Nephron (organoid): Measurements from ENCODE around the gene GLIS1.

Source experiments
- H3K27ac Mint-ChIP-seq, 3 experiments: 2 replicates each; pipeline ENCODE4 v1.8.0; 2020; ENCODE audit warnings: mixed read lengths in 3 of 3, mild to moderate bottlenecking in 2 of 3, moderate library complexity in 1 of 3
- H3K27me3 Mint-ChIP-seq: 2 replicates; pipeline ENCODE4 v1.8.0; 2021; ENCODE audit warnings: low read depth, mild to moderate bottlenecking, moderate library complexity, mixed read lengths
- H3K36me3 Mint-ChIP-seq: 2 replicates; pipeline ENCODE4 v1.8.0; 2020; ENCODE audit warnings: low read depth, mixed read lengths
- H3K4me1 Mint-ChIP-seq: 2 replicates; pipeline ENCODE4 v1.8.0; 2020; ENCODE audit warnings: mixed read lengths
- H3K4me3 Mint-ChIP-seq, 3 experiments: 2 replicates each; pipeline ENCODE4 v1.8.0; 2020; ENCODE audit warnings: mild to moderate bottlenecking in 3 of 3, mixed read lengths in 3 of 3, moderate library complexity in 2 of 3
- H3K9me3 Mint-ChIP-seq: 2 replicates; pipeline ENCODE4 v1.8.0; 2020; ENCODE audit warnings: mixed read lengths
- TF ChIP-seq, protein P1 (sequence below), 3 experiments: fragments of 200-600 bp; sonication (generic); IDR thresholded peaks; one replicate each; pipeline ENCODE4 v1.5.0; 2021; ENCODE audit warnings: antibody characterized with exemption in 3 of 3; ENCODE audit not compliant: unreplicated experiment in 3 of 3

Gene GLIS1

GRCh38 chr1:53583868-53584776, 154.8 kb downstream of the GLIS1 start:
- TF ChIP-seq, protein P1, sequence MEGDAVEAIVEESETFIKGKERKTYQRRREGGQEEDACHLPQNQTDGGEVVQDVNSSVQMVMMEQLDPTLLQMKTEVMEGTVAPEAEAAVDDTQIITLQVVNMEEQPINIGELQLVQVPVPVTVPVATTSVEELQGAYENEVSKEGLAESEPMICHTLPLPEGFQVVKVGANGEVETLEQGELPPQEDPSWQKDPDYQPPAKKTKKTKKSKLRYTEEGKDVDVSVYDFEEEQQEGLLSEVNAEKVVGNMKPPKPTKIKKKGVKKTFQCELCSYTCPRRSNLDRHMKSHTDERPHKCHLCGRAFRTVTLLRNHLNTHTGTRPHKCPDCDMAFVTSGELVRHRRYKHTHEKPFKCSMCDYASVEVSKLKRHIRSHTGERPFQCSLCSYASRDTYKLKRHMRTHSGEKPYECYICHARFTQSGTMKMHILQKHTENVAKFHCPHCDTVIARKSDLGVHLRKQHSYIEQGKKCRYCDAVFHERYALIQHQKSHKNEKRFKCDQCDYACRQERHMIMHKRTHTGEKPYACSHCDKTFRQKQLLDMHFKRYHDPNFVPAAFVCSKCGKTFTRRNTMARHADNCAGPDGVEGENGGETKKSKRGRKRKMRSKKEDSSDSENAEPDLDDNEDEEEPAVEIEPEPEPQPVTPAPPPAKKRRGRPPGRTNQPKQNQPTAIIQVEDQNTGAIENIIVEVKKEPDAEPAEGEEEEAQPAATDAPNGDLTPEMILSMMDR (IDR thresholded peaks at IDR 0.05; ENCODE audit: unreplicated experiment in 3 of 3), result no peak
- no peaks in the 10 kb centered on the region for H3K36me3 Mint-ChIP-seq
- peak overlapping the region; percentile 62 to 87 (median 63) for H3K27ac Mint-ChIP-seq
- H3K27me3 Mint-ChIP-seq, result peaks cover 42% of the 10 kb centered on the region
- H3K4me3 Mint-ChIP-seq, result no peak overlapping the region
- peaks cover 61% of the 10 kb centered on the region for H3K4me1 Mint-ChIP-seq
- no peaks in the 10 kb centered on the region for H3K9me3 Mint-ChIP-seq

DNA sequence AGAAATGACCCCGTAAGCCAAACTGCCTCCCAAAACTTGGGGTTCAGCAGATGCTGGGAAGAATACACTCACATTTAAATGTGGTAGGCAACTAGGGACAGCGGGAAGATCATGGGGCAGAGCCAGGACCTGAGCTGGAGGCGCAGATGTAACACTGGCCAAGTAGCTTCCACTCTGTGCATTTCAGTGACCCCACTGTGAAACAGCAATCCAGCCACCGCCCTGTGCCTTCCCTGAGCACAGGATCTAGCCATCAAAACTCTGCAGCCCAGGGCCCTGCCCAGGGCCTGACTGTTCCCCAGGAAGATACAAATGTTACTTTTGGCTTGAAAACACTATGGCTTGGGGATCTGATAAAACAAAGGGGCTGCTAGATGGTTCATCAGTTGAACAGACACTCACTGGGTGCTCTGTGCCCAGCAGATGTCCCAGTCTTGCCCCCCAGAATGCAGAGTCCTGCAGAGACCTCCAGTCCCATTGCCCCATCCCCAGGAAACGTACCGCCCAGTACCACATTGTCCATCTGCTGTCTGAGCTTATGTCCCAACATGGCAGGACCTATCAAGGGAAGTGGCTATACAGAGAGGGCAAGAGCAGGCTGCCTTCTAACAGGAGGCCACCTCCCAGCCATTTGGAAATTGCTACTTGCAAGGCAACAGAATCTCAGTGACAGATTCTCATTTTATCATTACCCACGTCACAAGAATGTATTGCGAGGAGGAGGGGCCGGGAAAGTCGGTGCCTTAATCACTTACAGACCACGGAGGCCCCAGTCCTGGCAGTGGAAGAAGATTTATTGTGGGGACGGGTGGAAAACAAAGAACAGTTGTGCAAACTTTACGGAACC, 155.7 kb downstream of the GLIS1 start:
- Mint-ChIP-seq H3K9me3 (no peaks in the 10 kb centered on the region), H3K36me3 (no peaks in the 10 kb centered on the region), H3K4me1 (peaks cover 56% of the 10 kb centered on the region), H3K4me3 (no peak overlapping the region), H3K27ac (peak overlapping the region; percentile 62 to 87 (median 63)), H3K27me3 (peaks cover 37% of the 10 kb centered on the region)
- TF ChIP-seq, protein P1 (IDR thresholded peaks at IDR 0.05; ENCODE audit: unreplicated experiment in 3 of 3), result no peak

- peaks cover 33% of the 10 kb centered on the region for H3K27me3 Mint-ChIP-seq
- no peak overlapping the region for H3K4me3 Mint-ChIP-seq
- TF ChIP-seq, protein P1 (IDR thresholded peaks at IDR 0.05; ENCODE audit: unreplicated experiment in 3 of 3), result no peak
- peak overlapping the region; percentile 62 to 87 (median 63) for H3K27ac Mint-ChIP-seq
- peaks cover 52% of the 10 kb centered on the region for H3K4me1 Mint-ChIP-seq
- no peaks in the 10 kb centered on the region for H3K36me3 Mint-ChIP-seq
- H3K9me3 Mint-ChIP-seq, result no peaks in the 10 kb centered on the region
Observed at GRCh38 chr1:53582211-53583020, 156.5 kb downstream of the GLIS1 start.

- Mint-ChIP-seq H3K27ac (peak overlapping the region in 2 of 3 experiments; percentile 17 to 76), H3K36me3 (no peaks in the 10 kb centered on the region), H3K4me1 (peaks cover 53% of the 10 kb centered on the region), H3K9me3 (no peaks in the 10 kb centered on the region), H3K4me3 (no peak overlapping the region), H3K27me3 (peaks cover 23% of the 10 kb centered on the region)
- TF ChIP-seq, protein P1 (IDR thresholded peaks at IDR 0.05; ENCODE audit: unreplicated experiment in 3 of 3), result no peak
Observed at GRCh38 chr1:53581476-53581875, 157.5 kb downstream of the GLIS1 start.

DNA sequence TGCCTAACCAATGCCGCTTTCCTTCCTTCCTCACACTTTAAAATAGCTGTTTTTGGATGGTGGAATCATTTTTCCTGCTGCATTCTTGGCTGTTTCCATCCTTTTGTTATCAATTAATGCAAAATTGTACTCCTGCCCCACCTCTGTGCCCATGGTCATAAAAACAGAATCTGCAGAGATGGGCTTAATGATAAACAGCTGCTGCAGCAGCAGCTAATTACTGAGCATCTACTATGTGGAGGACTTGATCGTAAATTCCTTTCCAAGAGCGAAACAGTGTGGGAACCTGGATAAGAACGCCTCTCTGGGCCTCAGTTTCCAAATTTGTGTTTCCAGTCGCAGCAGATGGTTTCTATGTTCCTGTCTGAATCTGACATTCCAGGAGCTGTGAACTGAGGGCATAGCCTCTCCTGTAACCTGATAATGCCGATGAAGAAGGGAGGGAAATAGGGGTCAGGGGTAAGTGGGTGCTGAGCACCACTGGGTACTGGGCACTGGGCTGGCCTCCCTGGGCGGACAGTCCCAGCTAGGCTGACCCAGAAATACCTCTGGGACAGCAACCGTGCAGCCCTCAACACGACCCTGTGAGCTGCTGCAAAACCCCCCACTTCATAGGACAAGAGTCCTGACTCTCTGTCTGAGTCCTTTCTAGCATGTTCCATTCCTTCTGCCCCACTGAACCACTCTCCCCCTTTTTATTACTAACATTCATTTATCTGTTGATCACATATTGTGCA, 158.1 kb downstream of the GLIS1 start:
- no peak overlapping the region for H3K4me3 Mint-ChIP-seq
- H3K27me3 Mint-ChIP-seq, result peaks cover 18% of the 10 kb centered on the region
- peaks cover 55% of the 10 kb centered on the region for H3K4me1 Mint-ChIP-seq
- no peaks in the 10 kb centered on the region for H3K9me3 Mint-ChIP-seq
- TF ChIP-seq, protein P1 (IDR thresholded peaks at IDR 0.05; ENCODE audit: unreplicated experiment in 3 of 3), result no peak
- no peaks in the 10 kb centered on the region for H3K36me3 Mint-ChIP-seq
- peak overlapping the region in 2 of 3 experiments; percentile 17 to 76 for H3K27ac Mint-ChIP-seq
